Stimulated activated CD8-positive, alpha-beta memory T cell treated with anti-CD3 and anti-CD28 coated beads, Interleukin-4, amount 100 ng/mL, for 4 hours (primary cell): ENCODE measurements around the gene RAB5B.
"Not testable (repeated sequence)": the region's sequence is repeated elsewhere in the genome, so short reads cannot be mapped to it uniquely, and the experiment has no call there.

ENCODE experiments used
- DNase-seq, 2 donors: peaks; one replicate each; pipeline ENCODE4 v3.0.0-alpha.2; 2020; ENCODE audit warnings: low read depth in 2 of 2, low spot score in 1 of 2

Gene RAB5B

GRCh38 chr12:56013482-56013881 lies 39.6 kb downstream of the RAB5B start:
- no peak for DNase-seq

DNA sequence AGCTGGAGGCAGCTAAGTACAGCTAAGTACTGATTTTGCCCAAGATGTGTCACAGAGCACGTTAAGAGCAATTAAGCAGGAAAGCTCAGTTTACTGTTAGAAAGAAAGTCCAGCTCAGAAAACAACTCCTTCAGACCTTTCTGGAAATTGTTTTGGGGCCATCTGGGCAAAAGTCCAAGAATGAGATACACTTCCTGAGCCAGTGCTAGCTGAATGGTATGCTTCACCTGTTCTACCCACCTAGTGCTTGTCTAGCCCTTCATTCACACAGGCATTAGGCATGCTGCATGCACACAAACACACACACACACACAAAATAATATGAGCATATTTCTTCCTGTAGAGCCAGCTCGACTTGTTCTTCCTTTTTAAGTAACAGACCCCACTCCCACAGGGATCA lies 40.3 kb downstream of the RAB5B start:
- DNase-seq, result no peak

- DNase-seq, result no peak
Observed at GRCh38 chr12:56017181-56017580, 43.3 kb downstream of the RAB5B start.

DNA sequence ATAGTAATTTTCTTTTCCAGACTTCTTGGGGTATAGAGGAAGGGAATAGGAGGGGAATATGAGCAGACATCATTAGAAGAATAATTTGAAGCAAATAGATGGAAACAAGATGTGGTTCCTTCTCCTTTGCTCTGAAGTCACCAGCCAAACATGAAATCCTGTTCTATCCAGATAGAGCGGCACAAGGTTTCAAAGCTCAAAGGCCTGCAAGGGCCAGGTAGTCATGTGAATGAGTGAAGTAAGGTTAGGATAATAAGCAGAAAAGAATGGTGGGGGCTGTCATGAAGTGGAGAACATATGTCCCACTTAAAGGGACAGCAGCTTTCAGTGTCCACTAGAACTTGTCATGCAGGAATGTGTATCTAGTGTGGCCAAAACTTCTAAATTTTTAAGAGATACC lies 44.5 kb downstream of the RAB5B start:
- no peak for DNase-seq

DNA sequence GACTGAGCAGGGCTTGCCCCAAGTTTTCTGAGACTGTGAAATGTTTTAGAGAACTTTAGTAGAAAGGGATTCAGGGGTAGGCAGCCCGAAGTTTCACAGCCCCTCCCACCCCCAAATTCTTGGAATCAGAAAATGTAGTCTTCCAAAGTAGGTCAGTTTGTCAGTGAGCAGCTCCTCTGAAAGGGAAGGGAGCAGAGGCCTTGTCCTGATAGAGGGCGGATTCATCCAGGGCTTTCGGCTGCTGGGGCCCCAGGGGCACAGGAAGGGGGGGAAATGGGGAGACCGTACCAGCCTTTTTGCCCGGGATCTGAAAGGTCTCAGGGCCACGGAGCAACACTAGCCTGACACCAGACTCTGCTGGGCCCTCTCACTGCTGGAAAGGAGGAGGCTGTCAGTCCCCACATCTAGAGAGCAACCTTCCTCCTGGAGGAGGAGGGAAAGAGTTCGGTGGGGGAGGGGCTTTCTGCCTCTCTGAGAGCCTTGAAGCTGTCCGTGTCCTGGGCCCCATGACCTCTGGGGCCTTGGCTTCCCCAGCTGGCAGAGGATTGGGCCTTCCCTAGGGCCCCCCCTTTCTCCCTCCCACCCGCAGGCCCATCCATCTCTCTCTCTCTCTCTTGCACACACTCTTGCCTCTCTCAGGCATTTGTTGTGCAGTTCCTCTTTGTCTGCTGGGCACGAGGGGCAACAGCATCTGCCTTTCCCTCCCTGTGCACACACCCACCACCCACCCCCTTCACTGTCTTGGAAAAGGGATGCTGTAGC lies 46.7 kb downstream of the RAB5B start, which contains the start of gene IKZF4:
TSS of gene IKZF4 (plus strand) at position 621 of the 762 bp plus-strand sequence. CDS start 451 bp downstream, outside the sequence.
- no peak for DNase-seq

GRCh38 chr12:56021889-56022497 lies 48.1 kb downstream of the RAB5B start:
- no peak for DNase-seq

- no peak for DNase-seq
Observed at GRCh38 chr12:56028511-56029165, 54.8 kb downstream of the RAB5B start.

DNA sequence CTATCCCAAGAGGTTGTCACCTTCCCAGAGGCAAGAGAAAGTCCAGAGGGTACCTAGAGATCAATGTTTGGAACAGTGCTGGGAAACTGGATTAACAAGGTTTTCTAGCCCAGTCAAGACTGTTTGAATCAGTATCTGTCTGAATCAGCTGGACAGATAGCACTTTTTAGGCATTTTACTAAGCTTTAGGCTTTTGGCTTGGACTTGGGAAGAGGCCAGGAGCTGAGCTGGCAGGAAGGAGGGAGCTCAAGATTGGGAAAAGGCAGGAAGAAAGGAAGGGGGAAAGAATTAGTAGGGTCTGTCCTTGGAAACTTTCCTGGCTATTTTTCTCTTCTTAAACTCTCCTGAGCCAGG lies 55.3 kb downstream of the RAB5B start:
- no peak for DNase-seq

DNA sequence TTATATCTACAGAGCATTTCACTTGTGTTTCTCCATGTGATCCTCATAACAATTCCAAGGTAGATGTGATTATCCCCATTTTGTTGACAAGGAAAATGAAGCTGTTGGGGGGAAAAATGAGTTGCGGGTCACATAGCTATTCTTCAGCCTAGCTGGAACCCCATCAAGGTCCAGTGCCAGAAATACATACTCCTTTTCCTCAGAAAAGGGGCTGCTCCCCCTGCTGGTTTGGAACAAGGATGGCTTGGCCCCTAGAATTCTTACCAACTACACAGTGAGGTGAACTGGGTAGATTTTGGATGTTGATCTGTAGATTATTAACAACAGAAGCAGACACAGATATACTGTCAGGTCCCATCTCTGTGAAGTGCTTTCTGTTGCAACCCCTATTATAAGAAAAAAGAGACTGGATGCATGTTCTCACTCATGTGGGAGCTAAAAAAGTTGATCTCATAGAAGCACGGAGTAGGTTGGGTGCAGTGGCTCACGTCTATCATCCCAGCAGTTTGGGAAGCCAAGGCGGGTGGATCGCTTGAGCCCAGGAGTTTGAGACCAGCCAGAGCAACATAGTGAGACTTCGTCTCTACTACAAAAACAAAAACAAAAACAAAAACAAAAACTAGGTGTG lies 55.9 kb downstream of the RAB5B start:
- DNase-seq, result no peak

DNA sequence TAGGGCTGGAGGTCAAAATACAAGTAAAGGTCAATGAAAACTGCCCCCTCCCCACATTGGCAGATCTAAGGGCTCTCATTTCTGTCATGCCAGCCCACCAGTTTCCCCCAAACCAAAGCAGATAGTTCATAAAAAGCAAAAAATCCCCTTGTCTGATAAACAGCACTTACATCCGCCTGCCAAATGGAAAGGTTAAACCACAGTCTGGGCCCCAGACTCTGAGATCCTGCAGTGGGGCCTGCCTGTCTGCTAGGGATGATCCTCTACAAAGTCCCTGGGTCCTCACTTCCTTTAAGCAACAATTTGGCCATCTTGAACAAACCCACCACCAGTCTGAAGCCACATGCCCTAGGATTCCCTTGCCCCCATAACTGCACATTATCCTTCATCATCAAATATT lies 58.1 kb downstream of the RAB5B start:
- DNase-seq, result no peak

DNA sequence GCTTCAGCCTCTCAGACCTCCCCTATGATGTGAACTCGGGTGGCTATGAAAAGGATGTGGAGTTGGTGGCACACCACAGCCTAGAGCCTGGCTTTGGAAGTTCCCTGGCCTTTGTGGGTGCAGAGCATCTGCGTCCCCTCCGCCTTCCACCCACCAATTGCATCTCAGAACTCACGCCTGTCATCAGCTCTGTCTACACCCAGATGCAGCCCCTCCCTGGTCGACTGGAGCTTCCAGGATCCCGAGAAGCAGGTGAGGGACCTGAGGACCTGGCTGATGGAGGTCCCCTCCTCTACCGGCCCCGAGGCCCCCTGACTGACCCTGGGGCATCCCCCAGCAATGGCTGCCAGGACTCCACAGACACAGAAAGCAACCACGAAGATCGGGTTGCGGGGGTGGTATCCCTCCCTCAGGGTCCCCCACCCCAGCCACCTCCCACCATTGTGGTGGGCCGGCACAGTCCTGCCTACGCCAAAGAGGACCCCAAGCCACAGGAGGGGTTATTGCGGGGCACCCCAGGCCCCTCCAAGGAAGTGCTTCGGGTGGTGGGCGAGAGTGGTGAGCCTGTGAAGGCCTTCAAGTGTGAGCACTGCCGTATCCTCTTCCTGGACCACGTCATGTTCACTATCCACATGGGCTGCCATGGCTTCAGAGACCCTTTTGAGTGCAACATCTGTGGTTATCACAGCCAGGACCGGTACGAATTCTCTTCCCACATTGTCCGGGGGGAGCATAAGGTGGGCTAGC lies 60.9 kb downstream of the RAB5B start:
- DNase-seq, result no peak

DNA sequence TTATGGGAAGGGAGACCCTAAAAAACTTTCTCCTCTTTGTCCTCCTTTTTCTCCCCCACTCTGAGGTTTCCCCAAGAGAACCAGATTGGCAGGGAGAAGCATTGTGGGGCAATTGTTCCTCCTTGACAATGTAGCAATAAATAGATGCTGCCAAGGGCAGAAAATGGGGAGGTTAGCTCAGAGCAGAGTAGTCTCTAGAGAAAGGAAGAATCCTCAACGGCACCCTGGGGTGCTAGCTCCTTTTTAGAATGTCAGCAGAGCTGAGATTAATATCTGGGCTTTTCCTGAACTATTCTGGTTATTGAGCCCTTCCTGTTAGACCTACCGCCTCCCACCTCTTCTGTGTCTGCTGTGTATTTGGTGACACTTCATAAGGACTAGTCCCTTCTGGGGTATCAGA lies 63.3 kb downstream of the RAB5B start:
- DNase-seq, result no peak

DNA sequence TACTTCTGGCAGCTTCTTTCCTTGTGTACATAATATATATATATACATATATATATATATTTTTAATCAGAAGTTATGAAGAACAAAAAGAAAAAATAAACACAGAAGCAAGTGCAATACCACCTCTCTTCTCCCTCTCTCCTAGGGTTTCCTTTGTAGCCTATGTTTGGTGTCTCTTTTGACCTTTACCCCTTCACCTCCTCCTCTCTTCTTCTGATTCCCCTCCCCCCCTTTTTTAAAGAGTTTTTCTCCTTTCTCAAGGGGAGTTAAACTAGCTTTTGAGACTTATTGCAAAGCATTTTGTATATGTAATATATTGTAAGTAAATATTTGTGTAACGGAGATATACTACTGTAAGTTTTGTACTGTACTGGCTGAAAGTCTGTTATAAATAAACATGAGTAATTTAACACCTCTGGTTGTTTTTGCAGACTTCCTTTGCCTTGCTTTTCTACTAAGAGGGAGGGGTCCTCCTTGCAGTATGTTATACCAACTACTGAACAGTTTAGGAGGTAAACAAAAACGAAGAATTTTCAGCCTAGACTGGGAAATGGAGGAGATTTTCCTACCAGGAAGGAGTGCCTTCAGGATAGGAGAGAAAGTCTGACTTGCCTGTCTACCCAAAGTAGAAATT lies 64.3 kb downstream of the RAB5B start:
- no peak for DNase-seq

GRCh38 chr12:56040151-56040550 lies 66.3 kb downstream of the RAB5B start:
- DNase-seq, result no peak

DNA sequence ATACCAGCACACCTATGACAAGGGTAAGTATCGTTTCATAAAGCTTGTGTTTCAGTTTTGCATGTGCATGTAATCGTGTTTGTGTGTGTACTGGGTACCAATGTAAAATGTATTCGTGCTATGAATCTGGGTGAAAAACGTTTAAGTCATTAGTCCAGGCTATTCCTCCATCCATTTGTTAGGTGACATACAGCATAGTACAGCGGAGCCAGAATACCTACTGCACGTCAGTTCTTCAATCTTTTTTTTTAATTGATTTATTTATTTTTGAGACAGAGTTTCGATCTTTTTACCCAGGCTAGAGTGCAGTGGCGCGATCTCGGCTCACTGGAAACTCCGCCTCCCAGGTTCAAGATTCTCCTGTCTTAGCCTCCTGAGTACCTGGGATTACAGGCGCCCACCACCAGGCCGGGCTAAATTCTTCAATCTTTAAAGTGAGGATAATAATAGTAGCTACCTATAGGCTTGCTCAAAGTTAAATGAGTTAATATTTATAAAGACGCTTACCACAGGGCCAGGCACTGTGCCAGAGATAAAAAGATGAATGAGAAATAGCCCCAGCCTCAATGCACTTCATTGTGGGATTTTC lies 67.2 kb downstream of the RAB5B start:
- DNase-seq, result no peak

DNA sequence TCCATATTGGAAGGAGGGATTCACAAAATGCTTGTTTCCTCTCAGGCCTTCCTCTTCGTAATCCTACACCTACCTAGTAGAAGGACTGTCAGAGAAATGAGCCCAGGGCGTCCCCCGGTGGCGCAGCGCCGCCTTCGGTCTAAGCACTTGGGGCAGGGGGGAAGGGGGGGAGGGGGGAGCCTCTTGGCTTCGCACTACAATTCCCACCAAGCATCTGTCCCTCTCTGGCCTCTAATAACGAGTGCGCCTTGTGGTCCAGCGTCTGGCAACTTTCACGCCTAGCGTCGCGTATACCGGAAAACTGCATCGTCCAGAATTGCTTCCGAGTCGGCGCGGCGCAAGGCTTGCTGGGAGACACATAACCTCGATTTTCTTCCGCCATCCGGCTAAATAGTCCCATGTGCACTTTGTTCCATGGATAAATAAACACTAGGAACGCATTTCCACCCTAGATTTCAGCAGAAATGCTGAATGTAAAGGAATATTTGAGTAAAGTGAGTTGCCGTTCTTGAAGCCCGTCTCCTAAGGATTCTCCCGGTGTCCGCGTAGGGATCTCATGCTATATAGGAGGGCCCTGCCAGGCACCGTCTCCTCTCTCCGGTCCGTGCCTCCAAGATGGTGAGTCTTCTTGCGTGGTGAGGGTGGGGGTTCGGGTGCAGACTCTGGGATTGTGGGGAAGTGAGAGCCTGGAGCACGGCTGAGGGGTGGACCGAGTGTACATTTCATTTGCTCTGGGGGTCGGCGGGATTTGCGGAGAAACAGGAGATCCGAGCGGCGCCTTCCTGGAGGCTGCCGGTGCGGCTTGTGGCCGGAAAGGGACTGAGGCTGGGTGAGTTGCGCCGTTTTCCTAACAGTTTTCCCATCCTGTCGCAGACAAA lies 67.9 kb downstream of the RAB5B start, which contains the start of gene RPS26:
TSS of gene RPS26 (plus strand) at position 367 of the 878 bp plus-strand sequence. CDS start at position 616, 249 bp downstream.
- DNase-seq, result peak; percentile 80 to 84

DNA sequence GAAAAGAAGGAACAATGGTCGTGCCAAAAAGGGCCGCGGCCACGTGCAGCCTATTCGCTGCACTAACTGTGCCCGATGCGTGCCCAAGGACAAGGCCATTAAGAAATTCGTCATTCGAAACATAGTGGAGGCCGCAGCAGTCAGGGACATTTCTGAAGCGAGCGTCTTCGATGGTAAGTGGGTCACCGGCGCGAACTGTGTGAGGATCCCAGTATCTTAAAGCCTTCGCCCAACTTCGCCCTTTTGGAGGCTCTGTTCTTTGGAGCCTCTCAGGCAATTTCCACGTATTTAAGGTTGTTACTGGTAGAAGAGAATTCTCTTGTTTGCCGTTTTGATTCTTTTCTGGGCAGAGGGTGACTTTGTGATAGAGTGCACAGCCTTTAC lies 68.5 kb downstream of the RAB5B start:
- not testable (repeated sequence) for DNase-seq

DNA sequence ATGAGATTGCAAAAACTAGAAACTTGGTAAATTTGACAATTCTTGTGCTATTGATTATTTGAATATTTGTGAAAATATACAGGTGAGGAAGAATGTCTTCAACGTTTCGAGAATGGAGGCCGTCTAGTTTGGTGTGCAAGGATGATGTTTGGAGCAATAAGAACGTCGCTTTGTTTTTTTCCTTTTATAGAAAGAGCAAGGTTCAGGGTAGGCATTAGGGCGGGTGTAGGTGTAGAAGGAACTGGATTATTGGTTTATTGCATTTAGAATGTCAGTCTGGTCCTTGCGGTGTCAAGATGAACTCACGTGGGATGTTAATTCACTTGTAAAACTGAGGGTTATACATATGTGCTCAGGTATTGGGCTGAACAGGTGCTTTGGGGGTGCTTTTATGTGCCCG lies 69.0 kb downstream of the RAB5B start:
- no peak for DNase-seq
